GM23248 (cell line): ENCODE results near the gene PITPNB.

ENCODE experiments used
- EZH2 ChIP-seq: fragments of 200-600 bp; sonication (generic); IDR thresholded peaks from 2 replicates; pipeline ENCODE4 v1.6.1; 2018; ENCODE audit warnings: antibody characterized with exemption, mild to moderate bottlenecking; ENCODE audit not compliant: insufficient read depth, poor library complexity, severe bottlenecking
- EZH2phosphoT487 ChIP-seq: fragments of 200-600 bp; sonication (generic); IDR thresholded peaks from 2 replicates; pipeline ENCODE4 v1.6.1; 2018; ENCODE audit warnings: antibody characterized with exemption, moderate library complexity, mild to moderate bottlenecking, low read depth; ENCODE audit not compliant: insufficient read depth

GRCh38 chr22:27896245-27896644, 22.8 kb downstream of the PITPNB start:
- TF ChIP-seq EZH2 (no peak), EZH2phosphoT487 (no peak)
